Upper lobe of left lung (tissue), 4 donors: Measurements from ENCODE around the gene UBQLN1.

ENCODE experiments used
- EP300 ChIP-seq, 4 donors: sonication (generic); formaldehyde crosslinking; IDR thresholded peaks; one replicate each; pipeline ENCODE4 v1.5.1; 2017; ENCODE audit warnings: antibody characterized with exemption in 4 of 4, control low read depth in 2 of 4
- POLR2A ChIP-seq, 4 donors: fragments of 450-650 bp; IDR thresholded peaks; one replicate each; pipeline ENCODE4 v1.5.1; 2016 to 2017; ENCODE audit warnings: antibody characterized with exemption in 4 of 4, mild to moderate bottlenecking in 2 of 4
- TF ChIP-seq, protein P1 (sequence below), 6 experiments: fragments of 450-650 bp in 4 of 6; fragments of 200-600 bp in 2 of 6; sonication (generic) in 2 of 6; IDR thresholded peaks; one replicate each; pipeline ENCODE4 v1.5.1; 2016 to 2019; ENCODE audit warnings: antibody characterized with exemption in 6 of 6

DNA sequence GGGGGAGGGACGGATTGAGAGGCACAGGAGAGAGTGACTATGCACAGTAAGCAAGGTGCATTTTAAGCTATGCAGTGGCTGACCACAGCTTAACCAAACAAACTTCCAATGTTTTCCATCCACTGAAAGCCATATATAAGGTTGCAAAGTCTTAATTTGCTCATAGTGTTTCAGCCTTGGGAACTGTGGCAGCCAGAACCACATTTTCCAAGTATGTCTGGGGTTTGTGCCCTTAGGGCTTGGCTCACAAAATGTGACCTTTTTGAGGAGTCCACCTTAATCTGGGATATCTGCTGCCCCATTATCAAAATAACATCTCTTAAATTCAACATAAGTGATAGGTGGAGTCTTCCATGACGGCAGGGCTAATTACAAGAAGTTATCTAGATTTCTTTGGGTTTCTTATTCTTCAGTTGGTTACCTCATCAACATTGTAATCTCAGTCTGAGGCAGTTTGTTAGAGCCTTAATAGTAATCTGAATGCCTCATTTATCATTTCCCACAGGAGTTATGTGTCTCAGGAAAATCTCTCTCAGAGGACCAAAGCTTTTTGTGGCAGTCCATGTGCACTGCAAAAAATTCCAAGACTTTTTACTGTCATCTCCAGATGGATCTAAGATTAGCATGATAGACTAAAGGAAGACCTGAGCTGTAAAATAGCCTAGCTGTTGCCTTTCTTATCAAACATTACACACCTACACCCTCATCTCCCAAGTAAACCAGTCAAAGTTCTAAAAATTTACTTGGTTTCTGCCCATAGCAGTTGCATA, 15.2 kb upstream of the UBQLN1 start:
- TF ChIP-seq, protein P1, sequence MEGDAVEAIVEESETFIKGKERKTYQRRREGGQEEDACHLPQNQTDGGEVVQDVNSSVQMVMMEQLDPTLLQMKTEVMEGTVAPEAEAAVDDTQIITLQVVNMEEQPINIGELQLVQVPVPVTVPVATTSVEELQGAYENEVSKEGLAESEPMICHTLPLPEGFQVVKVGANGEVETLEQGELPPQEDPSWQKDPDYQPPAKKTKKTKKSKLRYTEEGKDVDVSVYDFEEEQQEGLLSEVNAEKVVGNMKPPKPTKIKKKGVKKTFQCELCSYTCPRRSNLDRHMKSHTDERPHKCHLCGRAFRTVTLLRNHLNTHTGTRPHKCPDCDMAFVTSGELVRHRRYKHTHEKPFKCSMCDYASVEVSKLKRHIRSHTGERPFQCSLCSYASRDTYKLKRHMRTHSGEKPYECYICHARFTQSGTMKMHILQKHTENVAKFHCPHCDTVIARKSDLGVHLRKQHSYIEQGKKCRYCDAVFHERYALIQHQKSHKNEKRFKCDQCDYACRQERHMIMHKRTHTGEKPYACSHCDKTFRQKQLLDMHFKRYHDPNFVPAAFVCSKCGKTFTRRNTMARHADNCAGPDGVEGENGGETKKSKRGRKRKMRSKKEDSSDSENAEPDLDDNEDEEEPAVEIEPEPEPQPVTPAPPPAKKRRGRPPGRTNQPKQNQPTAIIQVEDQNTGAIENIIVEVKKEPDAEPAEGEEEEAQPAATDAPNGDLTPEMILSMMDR (IDR thresholded peaks at IDR 0.05) = no peak
- no peak for TF ChIP-seq EP300 (IDR thresholded peaks at IDR 0.05)
- TF ChIP-seq POLR2A (IDR thresholded peaks at IDR 0.05) = no peak
